KBM-7 (cell line): ENCODE measurements around the gene ADGRA1.

Experiments used
- DNase-seq: peaks from one replicate; pipeline ENCODE4 v3.0.0-alpha.2; 2015
- in situ Hi-C: fragments of 300-500 bp; cut with MboI; formaldehyde crosslinking; loops from 2 replicates; pipeline ENCODE4 v1.14.3; 2020; ENCODE audit warnings: low sequenced_read_pairs, low pct_unique_long_range_greater_than_20kb, mixed read lengths

Gene ADGRA1

DNA sequence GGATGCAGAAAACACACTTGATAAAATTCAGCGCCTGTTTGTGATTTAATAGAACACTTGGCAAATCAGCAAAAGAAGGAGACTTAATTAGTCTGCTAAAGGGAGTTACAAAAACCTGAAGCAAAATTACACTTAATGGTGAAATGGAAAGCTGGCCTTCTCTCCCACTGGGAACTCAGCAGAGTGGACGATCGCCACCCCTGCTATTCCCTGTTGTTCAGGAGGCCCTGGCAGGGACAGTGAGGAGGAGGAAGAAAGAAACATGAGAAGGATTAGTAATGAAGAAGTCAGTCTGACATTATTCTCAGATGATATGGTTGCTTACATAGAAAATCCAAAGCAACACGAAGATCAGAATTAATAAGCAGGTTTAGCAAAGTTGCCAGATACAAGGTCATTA, 66.7 kb downstream of the ADGRA1 start:
- in situ Hi-C loops: no loop called here
- DNase-seq: no peak

DNA sequence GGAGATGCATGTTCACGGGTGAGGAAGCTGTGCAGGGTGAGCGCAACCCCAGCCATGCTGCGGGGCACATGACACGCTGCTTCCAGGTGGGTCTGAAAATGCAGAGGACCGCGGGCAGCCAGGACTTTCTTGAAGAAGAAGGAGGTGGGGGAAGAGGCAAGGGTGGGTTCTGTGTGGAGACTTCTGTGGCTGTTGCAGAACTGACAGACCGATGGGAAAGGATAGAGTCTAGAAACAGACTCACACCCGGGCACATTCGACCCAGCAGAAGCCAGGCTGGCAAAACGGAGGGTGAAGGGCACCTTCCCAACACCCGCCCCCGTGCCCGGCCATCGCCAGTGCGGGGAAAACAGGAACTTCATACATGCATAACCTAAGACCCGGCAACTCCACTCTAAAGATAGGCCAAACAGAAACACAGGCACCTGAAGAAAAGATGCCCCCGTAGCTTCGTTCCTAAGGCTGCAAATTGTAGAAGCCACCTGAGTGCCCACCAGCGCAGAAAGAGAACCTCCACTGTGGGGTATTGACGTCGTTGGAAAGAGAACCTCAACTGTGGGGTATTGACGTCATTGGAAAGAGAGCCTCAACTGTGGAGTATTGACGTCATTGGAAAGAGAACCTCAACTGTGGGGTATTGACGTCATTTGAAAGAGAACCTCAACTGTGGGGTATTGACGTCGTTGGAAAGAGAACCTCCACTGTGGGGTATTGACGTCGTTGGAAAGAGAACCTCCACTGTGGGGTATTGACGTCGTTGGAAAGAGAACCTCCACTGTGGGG, 67.5 kb downstream of the ADGRA1 start:
- DNase-seq: no peak
- in situ Hi-C loops: no loop called here

DNA sequence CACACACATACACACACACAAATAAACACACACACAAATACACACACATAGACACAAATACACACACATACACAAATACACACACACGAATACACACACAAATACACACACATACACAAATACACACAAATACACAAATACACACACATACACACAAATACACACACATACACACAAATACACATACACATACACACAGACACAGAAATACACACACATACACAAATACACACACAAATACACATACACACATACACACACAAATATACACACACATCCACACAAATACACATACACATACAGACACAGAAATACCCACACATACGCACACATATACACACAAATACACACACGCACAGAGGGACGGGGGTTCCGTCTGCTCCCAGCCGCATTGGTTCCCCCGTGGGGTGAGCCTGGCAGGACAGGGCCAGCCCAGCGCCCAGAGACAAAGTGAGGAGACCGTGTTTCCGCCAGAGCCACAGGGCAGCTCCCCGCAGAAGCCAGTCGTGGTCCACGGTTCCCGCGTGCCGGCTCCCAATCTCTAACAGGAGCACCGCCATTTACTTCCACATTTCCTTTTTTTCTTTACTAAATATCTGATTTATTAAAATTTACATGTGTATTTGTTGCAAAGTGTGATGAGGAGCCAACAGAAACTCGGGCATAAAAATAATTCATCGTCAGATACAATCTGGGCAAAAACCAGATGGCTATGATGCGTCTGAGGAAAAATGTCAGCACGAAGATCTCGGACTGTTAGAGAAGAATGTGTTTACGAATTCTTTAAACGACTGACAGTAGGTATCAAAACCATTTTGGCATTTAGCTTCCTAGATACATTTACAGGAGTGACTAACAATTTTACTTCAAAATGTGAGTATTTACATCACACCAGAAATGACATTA, 69.2 kb downstream of the ADGRA1 start:
- no peak for DNase-seq
- in situ Hi-C loops: no loop called here

DNA sequence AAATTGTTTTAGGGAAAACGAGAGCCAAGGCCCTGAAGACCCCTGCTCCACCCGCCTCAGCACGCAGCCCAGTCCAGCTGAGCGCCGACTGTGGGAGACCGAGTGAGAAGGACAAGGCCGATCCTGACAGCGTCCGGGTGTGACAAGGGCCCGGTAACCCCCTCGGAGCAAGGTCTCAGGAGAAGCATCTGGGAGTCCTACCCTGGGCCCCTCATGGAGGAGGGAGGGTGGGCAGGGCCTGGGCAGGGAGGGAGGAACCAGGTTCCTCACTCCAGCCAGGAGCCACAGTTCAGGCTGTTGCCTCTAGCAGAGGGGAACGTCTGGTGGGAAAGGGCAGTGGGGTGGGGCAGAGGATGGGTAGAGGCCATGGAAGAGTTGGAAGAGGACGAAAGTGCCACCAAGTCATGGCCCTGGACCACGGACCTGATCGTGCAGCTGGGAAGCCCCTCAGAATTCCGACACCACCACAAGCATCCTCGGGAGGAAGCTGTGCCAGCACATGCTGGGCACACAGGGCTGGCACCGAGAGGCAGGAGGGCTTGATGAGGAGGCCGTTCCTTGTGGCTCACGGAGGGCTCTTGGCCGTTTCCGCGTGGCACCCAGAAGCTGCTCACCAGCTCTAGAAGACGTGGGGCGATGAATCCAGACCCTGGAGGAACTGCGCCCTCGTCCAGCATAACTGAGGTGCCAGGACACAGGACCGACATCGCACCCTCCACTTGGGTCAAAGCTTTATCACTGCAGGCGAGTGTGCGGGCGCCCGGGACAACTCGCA, 70.1 kb downstream of the ADGRA1 start:
- DNase-seq: no peak
- in situ Hi-C loops: no loop called here

DNA sequence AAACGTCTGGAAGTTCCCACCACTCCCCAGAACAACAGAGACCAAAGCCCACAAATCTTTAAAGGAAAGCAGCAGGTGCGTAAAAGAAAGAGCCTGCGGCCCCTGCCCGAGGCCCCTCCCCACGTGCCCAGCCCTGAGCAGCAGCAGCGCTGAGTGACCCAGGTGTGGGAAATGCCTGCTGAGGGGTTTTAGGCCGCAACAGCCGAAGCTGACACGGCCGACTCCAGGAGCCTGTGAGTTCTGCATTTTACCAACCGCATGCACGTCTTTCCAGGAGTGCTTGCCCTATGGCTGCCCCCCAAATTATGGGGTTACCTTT, 70.7 kb downstream of the ADGRA1 start:
- in situ Hi-C loops: no loop called here
- DNase-seq: no peak

DNA sequence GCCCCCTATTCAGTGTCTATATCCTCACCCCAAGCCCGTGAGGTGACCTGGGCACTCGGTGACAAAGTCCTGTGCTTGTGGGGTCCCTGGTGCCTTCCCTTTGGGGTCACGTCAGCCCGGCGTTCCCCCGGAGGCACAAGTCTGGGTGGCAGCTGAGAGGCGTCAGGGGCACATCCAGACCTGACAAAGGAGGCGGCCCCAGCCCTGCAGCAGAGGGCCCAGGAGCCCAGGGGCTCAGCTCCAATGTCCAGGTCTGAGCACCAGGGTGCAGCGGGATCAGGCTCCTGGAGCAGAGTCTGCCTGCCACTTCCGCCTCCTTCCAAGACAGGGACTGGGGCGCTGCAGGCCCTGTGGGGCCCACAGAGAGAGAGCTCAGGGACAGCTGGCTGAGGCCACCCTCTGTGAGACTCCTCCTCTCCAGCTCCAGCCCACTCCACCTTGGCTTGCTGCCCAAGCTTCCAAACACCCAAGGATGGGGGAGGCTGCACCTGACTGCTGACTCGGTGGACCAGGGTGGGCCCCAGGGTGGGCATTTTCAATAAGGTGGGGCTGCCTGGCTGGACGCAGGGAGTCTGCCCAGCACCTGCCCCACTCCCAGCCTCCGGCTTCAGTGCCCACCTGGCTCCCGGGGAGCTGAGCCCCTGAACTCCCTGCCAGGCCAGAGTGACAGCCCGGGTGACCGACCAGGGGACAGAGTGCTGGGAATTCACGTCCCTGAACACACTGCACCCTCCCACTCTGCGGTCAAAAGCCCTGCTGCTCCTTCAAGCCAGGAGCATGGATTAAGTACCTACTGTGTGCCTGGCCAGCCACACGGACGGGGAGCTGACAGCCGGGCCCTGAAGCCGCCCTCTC, 71.3 kb downstream of the ADGRA1 start:
- DNase-seq: peak; percentile 14
- in situ Hi-C loops: no loop called here

DNA sequence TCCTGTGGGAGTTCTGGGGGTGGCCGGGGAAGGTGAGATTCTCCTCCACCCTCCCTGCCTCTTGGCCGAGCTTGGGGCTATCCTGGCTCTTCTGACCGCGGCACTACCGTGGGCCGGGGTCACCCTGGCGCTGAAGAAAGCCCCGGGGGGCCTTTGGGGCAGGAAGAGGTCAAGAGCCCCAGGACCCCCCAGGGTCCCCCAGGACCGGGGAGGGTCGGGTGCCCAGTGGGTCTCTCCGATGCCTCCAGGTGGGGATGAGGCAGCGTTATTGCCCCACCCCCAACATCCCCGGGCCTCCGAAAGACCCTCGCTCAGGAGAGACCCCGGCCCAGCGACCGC, 71.9 kb downstream of the ADGRA1 start:
- in situ Hi-C loops: no loop called here
- DNase-seq: no peak

DNA sequence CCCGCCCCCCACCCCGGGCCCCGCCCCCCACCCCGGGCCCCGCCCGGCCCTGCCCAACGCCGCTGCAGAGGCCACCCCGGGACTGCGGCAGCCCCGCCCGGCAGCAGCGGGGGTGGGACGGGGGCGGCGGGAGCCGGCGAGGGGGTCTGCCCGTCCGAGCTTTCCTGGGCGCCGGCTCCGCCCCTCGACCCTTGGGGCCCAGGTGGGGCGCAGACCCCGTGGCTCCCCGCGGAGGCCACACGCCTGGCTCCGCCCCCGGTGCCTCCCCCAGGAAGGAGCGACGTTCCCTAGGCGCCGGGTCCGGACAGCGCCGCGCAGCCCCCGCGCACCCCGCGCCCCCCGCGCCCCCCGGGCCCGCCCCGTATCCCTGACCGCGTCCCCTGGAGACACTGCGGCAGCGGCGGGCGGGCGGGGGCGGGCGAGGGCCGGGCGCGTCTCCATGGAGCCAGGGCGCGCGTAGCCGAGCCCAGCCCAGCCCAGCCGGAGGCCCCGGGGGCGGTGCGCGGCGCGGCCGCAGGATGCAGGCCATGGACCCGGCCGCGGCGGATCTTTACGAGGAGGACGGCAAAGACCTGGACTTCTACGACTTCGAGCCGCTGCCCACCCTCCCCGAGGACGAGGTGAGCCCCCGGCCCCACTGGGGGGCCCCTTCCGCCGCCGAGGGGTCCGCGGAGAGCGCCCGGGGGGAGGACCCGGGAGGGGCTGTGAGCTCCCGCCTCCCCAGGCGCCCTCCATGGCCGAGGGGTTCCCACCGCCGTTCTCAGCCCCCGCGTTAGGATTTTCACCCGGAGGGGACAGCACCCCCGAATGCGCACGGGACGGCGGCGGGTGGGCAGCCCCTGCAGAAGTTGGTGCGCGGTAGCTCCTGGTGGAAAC, 72.5 kb downstream of the ADGRA1 start, which contains the start of gene KNDC1:
KNDC1 (plus strand) TSS at position 270 of the 876 bp plus-strand sequence; CDS start at position 519, 249 bp downstream.
- in situ Hi-C loops: no loop called here
- no peak for DNase-seq

DNA sequence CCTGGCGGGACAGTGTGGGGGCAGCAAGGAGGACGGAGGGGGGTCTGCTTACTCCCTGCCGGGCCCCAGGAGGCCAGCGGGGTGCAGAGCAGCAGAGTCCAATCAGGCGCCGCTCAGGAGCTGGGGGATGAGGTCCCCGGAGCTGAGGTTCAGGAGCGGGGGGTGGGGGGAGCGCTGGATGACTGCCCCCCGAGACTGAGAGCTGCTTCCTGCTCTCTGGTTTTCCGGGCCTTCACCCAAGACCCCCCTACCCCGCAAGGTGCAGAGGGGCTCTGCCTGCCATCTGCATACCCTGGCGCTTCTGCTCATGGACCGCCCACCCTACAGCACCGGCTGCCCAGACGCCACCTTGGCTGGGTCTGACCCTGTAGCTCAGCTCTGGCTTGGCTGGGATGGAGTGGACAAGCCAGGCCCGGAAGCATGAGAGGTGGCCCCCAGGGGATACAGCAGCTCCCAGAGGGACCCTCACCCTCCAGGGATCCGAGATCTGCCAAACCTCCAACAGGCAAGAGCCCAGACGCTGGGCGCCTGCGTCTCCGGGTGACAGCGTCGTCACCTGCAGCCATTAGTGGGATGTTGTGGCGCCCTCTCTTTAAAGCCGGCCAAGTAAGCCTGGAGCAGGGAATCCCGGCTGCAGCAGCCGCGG, 73.2 kb downstream of the ADGRA1 start:
- in situ Hi-C loops: no loop called here

DNA sequence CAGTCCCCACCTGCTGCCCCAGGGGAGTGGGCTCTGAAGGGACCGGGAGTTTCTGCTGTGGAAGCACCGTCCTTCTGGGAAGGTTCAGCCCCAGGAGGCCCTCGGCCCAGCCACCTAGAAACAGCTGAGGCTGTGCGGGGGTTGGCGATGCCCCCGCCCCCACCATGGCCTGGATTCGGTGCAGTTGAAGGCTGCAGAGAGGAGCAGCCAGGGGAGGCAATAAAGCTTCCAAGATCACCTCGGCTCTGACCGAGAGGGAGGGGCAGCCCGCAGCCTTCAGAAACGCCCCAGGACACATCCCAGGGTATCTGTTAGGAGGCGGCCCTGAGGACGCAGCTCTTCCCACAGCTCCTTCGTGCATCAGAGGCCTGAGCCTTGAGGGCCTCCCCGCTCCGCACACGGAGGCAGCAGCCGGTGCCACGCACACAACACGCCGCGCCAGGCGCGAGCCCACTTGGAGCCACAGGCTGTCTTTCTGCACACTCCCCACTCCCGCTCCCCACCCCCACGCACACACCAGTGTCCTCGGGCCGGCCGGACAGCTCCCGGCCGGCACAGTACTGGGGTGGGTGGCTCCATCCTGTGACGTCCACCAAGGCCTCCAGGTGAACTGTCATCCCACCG, 73.9 kb downstream of the ADGRA1 start:
- in situ Hi-C loops: no loop called here
- no peak for DNase-seq

More for the DNA sequence above, 73.2 kb downstream of the ADGRA1 start:
- no peak for DNase-seq

DNA sequence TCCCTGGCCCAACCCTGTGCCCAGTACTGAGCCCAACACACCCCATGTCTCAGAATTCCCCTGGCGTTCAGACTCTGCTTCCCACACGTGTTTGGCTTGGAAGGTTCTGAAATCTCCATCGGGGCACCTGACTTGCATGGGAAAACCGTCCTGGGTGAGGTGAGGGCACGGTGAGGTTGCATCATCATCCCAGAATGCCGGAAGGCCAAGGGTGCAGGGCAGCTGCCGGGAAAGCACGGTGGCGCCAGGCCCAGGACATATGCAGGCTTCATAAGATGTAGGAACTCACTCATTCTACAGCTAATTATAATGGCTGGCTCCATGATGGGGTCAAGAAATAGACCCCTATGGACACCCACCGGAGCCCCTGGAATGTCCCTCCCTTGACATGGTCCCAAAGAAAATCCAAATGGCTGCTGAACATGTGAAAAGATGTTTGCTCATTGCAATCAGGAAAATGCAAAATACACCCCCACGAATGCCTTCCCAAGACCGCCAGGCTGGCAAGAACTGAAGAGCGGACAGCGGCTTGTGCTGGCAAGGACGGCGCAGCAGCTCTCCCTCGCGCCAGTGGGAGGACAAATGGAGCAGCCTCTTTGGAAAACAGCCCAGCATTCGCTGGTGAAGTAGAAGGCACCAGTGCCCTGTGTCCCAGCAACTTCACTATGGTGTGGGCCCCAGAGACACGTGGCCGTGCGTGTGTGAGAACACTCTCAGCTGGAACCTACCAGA, 74.6 kb downstream of the ADGRA1 start:
- in situ Hi-C loops: no loop called here
- DNase-seq: no peak

DNA sequence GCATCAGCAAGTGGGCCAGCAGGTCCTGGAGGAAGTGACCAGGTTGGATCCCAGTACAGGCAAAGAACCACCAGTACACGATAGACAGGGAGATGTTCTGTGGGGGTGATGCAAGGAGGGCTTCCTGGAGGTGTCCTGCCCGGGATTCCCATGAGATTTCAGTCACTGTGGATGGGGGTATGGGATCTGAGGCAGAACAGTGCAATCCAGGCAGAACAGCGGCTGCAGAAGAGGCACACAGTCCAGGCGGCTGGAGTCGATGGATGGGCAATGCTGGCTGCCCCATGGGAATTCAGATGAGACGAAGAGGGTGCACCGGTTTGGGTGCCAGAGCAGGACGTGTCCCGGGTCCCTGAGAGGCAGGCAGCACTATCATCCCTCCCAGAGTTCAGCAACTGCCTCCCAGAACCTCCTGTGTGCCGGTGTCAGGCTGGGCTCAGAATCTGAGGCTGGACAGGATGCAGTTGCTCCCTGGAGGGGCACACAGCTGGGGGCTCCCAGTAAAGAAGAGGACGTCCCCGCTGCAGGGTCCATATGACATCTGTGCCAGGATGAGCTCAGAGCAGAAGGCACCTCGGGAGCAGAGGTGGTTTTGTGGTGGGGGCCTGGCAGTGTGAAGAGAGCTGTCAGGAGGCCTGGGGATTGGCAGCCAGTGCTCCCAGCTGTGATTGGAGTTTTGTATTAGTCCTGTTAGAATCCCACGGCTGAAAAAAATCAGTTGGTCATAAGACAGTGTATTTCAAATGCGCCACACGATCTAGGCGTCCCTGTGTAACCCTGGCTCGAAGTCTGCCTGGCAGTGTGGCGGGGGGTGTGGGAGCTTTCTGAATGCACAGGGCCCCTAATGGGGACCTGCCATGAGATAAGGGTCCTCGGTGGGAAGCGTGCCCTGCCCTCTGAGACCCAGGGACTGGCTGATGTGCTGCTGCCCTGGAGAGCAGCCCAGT, 75.5 kb downstream of the ADGRA1 start:
- DNase-seq: no peak
- in situ Hi-C loops: no loop called here

DNA sequence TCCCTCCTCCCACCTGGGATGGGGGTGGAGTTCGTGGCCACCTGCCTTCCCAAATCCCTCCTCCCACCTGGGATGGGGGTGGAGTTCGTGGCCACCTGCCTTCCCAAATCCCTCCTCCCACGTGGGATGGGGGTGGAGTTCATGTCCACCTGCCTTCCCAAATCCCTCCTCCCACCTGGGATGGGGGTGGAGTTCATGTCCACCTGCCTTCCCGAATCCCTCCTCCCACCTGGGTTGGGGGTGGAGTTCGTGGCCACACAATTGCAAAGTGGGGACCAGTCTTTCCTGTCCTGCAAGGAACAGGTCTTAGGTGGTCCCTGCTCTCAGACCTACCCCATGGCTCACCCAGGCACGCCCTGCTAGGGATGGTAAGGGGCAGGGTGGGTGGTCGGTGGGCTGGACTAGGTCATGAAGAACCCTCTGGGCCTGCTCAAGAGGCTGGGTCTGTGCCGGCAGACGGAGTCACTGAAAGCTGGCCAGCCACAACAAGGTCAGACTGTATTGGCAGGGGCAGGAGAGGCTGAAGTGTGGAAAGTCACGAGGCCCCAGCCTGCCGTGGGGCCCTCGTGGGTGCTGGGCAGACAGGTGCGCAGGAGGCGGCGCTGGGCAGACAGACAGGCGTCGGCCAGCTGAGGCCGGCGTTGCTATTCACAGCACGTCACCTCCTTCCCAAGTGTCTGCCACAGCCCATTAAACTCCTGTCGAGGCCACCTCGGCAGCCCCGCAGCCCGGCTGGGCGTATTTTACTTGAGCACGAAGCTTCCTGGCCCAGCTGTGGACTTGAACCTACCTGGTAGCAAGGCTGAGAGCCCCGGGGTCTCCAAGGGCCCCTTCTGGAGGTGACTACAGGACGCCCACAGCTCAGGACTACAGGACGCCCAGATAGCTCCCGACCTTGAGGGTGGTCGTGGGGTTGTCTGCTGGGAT, 76.4 kb downstream of the ADGRA1 start:
- in situ Hi-C loops: no loop called here
- DNase-seq: no peak

DNA sequence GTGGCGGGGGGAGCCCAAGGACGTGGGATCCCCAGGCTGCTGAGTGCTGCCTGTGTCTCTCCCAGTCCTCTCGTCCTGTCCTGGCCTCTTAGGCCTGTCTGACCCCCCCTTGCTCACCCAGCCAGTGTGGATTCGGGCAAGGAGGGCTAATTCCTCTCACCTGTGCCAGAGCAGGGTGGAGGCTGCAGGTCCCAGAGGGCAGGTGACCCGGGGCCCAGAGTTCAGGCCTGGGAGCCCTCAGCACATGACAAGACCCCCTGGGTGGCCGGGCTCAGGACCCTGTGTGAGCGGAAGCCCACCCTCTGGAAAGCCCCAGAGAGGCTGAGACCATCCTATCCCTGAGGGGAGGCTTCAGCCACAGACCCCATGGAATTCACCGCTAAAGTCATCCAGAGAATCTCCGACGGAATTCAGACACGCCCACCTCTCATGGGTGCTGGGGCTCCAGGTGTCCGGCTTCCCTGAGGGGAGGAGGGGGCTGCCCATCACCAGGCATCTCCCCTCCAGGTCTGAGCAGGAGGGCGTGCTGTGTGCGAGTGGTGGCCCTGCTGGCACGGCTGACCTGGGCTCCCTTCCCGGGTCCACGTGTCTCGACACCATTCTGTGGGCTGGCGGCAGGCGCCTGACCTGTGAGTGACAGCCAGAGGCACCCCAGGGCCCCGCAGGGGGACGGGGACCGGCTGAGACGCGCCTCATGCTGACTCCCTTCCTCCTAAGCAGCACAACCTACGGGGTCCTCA, 77.3 kb downstream of the ADGRA1 start:
- in situ Hi-C loops: no loop called here
- DNase-seq: no peak
